GM21528 (cell line): ENCODE data around the gene PGAP3.
"Not testable (repeated sequence)": the region's sequence is repeated elsewhere in the genome, so short reads cannot be mapped to it uniquely, and the experiment has no call there.

Experiments used
- ATAC-seq: cut with Tn5 transposase; IDR thresholded peaks from one replicate; pipeline ENCODE4 v1.9.1; 2021; ENCODE audit warnings: mild to moderate bottlenecking, moderate library complexity; ENCODE audit not compliant: unreplicated experiment, low FRiP score

PGAP3 gene

GRCh38 chr17:39687546-39688474 is at the start of gene PGAP3:
Gene PGAP3, minus strand, starts transcription at chr17:39688057. Its CDS starts 43 bp downstream, at chr17:39688014.
- ATAC-seq = peak; percentile 73

GRCh38 chr17:39737206-39737759 is 49.4 kb upstream of the PGAP3 start:
- no peak for ATAC-seq

- ATAC-seq = no peak
Observed at GRCh38 chr17:39736319-39737165, 48.7 kb upstream of the PGAP3 start.

- ATAC-seq = no peak
Observed at GRCh38 chr17:39735882-39736281, 48.0 kb upstream of the PGAP3 start.

GRCh38 chr17:39732586-39732985 is 44.7 kb upstream of the PGAP3 start:
- no peak for ATAC-seq

GRCh38 chr17:39730095-39730921 is 42.5 kb upstream of the PGAP3 start, which contains the start of gene MIEN1:
Gene MIEN1, minus strand, starts transcription at chr17:39730532. Its CDS starts 37 bp downstream, at chr17:39730495.
- ATAC-seq = peak; percentile 86

- ATAC-seq = no peak
Observed at GRCh38 chr17:39729280-39729851, 41.5 kb upstream of the PGAP3 start.

GRCh38 chr17:39727556-39727955 is 39.7 kb upstream of the PGAP3 start:
- no peak for ATAC-seq

GRCh38 chr17:39726617-39727016 is 38.8 kb upstream of the PGAP3 start:
- no peak for ATAC-seq

- not testable (repeated sequence) for ATAC-seq
Observed at GRCh38 chr17:39725923-39726322, 38.1 kb upstream of the PGAP3 start.

GRCh38 chr17:39724731-39725130 is 36.9 kb upstream of the PGAP3 start:
- ATAC-seq = no peak

GRCh38 chr17:39722965-39723848 is 35.4 kb upstream of the PGAP3 start:
- no peak for ATAC-seq

- ATAC-seq = no peak
Observed at GRCh38 chr17:39722104-39722503, 34.2 kb upstream of the PGAP3 start.

- ATAC-seq = no peak
Observed at GRCh38 chr17:39719563-39720355, 31.9 kb upstream of the PGAP3 start.

- no peak for ATAC-seq
Observed at GRCh38 chr17:39717660-39718059, 29.8 kb upstream of the PGAP3 start.

GRCh38 chr17:39716879-39717536 is 29.2 kb upstream of the PGAP3 start:
- ATAC-seq = no peak

GRCh38 chr17:39716073-39716818 is 28.4 kb upstream of the PGAP3 start:
- ATAC-seq = no peak
